Lung (tissue), 12 donors: ENCODE measurements around the gene CXCR2. TPM values are rescaled to one million over a fixed set of nuclear protein-coding genes. Genes with fewer than 3 reads are reported as not detected.

ENCODE experiments used
- ATAC-seq: fragments of 200-7000 bp; cut with Tn5 transposase; one replicate; pipeline ENCODE4 v1.9.1; 2020; ENCODE audit warnings: moderate number of reproducible peaks; ENCODE audit not compliant: insufficient read depth, low FRiP score
- DNase-seq, 3 donors: peaks; one replicate each; pipeline ENCODE4 v3.0.0-alpha.2; 2013 to 2017
- H3K27ac ChIP-seq, 2 donors: one replicate each; pipeline ENCODE4 v1.5.1; 2013; ENCODE audit warnings: mild to moderate bottlenecking in 2 of 2, moderate library complexity in 2 of 2, control low read depth in 1 of 2, inconsistent platforms in 1 of 2, low read depth in 1 of 2, low read length in 1 of 2
- H3K27me3 ChIP-seq, 3 donors: one replicate each; pipeline ENCODE4 v1.5.1; 2013; ENCODE audit warnings: low read length in 2 of 3; ENCODE audit not compliant: control insufficient read depth in 3 of 3, insufficient read depth in 3 of 3
- H3K36me3 ChIP-seq, 4 donors: one replicate each; pipeline ENCODE4 v1.5.1; 2013; ENCODE audit warnings: low read length in 4 of 4, mild to moderate bottlenecking in 1 of 4, moderate library complexity in 1 of 4; ENCODE audit not compliant: control insufficient read depth in 4 of 4, insufficient read depth in 4 of 4
- H3K4me1 ChIP-seq, 5 donors: one replicate each; pipeline ENCODE4 v1.5.1; 2013; ENCODE audit warnings: low read length in 5 of 5, mild to moderate bottlenecking in 2 of 5, moderate library complexity in 1 of 5; ENCODE audit not compliant: control insufficient read depth in 5 of 5, insufficient read depth in 5 of 5
- H3K4me3 ChIP-seq: one replicate; pipeline ENCODE4 v1.5.1; 2013; ENCODE audit warnings: mild to moderate bottlenecking, control low read depth, moderate library complexity
- H3K9ac ChIP-seq, 2 donors: one replicate each; pipeline ENCODE4 v1.5.1; 2013; ENCODE audit warnings: low read length in 2 of 2, control low read depth in 1 of 2; ENCODE audit not compliant: insufficient read depth in 1 of 2
- H3K9me3 ChIP-seq, 4 donors: one replicate each; pipeline ENCODE4 v1.5.1; 2013; ENCODE audit warnings: low read length in 3 of 4, mild to moderate bottlenecking in 1 of 4, moderate library complexity in 1 of 4; ENCODE audit not compliant: control insufficient read depth in 4 of 4, insufficient read depth in 3 of 4
- WGBS, 2 donors: extraction: QIAGEN DNeasy Blood & Tissue Kit; methylation state at CpG; one replicate each; pipeline ENCODE4 v1.1.7; 2013; 5-methylcytosine and 5-hydroxymethylcytosine counted together
- polyA plus RNA-seq, 2 donors: library from polyadenylated mRNA; stranded (reverse); fragments of 200-250 nt; gene quantifications; one replicate each; pipeline ENCODE4 v1.2.1, GENCODE V29; 2013
- total RNA-seq, 2 donors: library from RNA; depleted of rRNA in 1 of 2; stranded (reverse); fragments of >200 nt in 1 of 2; gene quantifications; one replicate each; pipeline ENCODE4 v1.2.1, GENCODE V29; 2014 to 2021
- TF ChIP-seq, protein P1 (sequence below): IDR thresholded peaks from 2 replicates; pipeline ENCODE4 v1.5.1; 2012; ENCODE audit warnings: mild to moderate bottlenecking; ENCODE audit errors: control extremely low read depth, extremely low read depth
- donor health status: control.
- donor health status: control.
- donor health status: Bipolar disorder and iron deficiency.
- donor health status: healthy.
- donor health status: DM: yes; HTN: yes; CAD: no.

Gene CXCR2
- total and polyA plus RNA-seq, 4 donors: 0.73 to 31.5 (median 4.5) TPM

DNA sequence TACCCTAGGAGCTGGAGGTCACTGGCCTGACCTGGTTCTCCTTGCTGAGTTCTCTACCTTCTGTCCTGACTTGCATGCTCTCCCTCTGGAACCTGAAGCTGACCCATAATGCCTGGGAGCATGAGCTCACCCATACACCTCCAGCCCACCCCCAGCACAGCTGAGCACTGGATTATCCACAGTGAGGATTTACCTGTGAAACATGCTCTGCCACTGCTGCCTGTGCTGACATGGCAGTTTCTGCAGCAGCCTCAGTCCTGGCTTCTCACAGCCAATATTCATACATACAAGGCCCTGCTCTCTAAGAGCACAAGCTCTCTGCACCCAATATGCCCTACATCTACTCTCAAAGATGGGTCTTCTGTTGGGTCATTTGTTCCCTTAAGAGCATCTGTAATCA is 5.0 kb downstream of the CXCR2 start:
- Histone ChIP-seq H3K27ac (no peak overlapping the region), H3K9me3 (peaks cover 0 to 3% (median 0%) of the 10 kb centered on the region in 4 donors), H3K27me3 (no peaks in the 10 kb centered on the region), H3K4me3 (no peak overlapping the region), H3K9ac (no peak overlapping the region), H3K4me1 (peaks cover 0 to 2% (median 0%) of the 10 kb centered on the region in 5 donors), H3K36me3 (no peaks in the 10 kb centered on the region)
- TF ChIP-seq, protein P1, sequence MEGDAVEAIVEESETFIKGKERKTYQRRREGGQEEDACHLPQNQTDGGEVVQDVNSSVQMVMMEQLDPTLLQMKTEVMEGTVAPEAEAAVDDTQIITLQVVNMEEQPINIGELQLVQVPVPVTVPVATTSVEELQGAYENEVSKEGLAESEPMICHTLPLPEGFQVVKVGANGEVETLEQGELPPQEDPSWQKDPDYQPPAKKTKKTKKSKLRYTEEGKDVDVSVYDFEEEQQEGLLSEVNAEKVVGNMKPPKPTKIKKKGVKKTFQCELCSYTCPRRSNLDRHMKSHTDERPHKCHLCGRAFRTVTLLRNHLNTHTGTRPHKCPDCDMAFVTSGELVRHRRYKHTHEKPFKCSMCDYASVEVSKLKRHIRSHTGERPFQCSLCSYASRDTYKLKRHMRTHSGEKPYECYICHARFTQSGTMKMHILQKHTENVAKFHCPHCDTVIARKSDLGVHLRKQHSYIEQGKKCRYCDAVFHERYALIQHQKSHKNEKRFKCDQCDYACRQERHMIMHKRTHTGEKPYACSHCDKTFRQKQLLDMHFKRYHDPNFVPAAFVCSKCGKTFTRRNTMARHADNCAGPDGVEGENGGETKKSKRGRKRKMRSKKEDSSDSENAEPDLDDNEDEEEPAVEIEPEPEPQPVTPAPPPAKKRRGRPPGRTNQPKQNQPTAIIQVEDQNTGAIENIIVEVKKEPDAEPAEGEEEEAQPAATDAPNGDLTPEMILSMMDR: no peak
- no peak for DNase-seq
- ATAC-seq: no peak

DNA sequence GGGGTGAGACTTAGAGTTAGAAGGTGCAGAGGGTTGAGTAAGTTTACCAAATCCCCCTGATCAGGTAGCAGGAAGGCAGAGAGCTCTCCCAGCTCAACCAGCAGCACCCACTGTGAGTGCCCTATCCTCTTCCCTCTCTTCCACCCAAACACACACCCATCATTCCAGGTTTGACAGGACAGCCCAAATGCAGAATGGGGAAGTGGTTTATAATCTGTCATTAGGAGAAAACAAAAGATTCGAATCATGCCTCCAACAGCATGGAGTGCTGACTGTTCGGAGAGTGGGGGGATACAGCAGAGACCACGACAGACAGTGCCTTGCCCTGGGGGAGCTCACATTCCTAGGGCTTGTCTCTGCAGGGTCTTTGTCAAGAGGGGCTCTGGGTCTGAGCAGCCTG is 11.7 kb downstream of the CXCR2 start:
- no peak overlapping the region for H3K9ac ChIP-seq
- no peaks in the 10 kb centered on the region for H3K4me1 ChIP-seq
- H3K4me3 ChIP-seq: no peak overlapping the region
- ATAC-seq (no peak), DNase-seq (no peak)
- peaks cover 0 to 3% (median 0%) of the 10 kb centered on the region in 4 donors for H3K9me3 ChIP-seq
- peaks cover 0 to 15% (median 0%) of the 10 kb centered on the region in 3 donors for H3K27me3 ChIP-seq
- WGBS, 2 donors: 23 to 41% methylated on average over 3 of the region's 3 CpGs
- TF ChIP-seq, protein P1: no peak
- H3K27ac ChIP-seq: no peak overlapping the region
- no peaks in the 10 kb centered on the region for H3K36me3 ChIP-seq

DNA sequence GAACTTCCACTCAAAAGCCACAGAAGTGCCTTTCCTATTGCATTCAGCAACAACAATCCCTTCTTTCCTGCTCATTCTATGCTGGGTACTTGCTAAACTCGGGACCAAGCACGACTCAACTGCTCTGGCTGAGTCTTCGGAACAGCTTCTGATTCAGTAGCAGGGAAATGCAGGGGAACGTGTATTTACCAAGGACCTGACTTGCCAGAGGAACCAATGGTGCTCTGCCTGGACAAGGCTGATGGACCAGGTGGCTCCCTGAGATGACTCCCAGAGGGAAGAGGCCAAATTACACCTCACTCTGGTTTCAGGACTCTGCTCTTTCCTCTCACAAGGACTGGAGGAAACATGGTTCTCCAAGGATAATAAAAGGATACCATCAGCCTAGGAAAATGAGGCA is 12.2 kb downstream of the CXCR2 start:
- TF ChIP-seq, protein P1: no peak
- WGBS, 2 donors: 64 to 76% methylated on average over 4 of the region's 4 CpGs
- ATAC-seq (no peak), DNase-seq (no peak)
- Histone ChIP-seq H3K9me3 (peaks cover 0 to 3% (median 0%) of the 10 kb centered on the region in 4 donors), H3K36me3 (no peaks in the 10 kb centered on the region), H3K4me3 (no peak overlapping the region), H3K27ac (no peak overlapping the region), H3K9ac (no peak overlapping the region), H3K27me3 (peaks cover 0 to 15% (median 0%) of the 10 kb centered on the region in 3 donors), H3K4me1 (no peaks in the 10 kb centered on the region)

DNA sequence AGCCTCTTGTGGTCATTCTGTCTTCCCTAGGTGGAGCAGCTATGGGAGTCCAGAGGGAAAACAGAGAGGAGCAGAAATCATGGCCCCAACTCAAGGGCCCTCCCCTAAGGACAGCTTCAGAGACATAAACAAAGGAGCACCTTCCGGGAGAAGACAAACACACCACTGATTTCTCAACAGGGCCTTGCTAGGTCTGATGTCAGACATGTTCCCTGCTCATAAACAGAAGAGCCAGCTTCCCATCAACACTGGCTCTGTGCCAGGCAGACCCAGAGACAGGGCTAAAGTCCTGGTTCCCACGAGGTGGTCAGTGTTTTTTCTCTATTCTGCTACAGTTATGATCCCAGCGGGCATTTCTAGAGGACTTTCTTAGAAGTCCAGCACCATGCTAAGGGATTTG is 19.3 kb downstream of the CXCR2 start:
- Histone ChIP-seq H3K27ac (no peak overlapping the region), H3K4me1 (no peaks in the 10 kb centered on the region), H3K9ac (no peak overlapping the region), H3K9me3 (no peaks in the 10 kb centered on the region), H3K36me3 (no peaks in the 10 kb centered on the region), H3K27me3 (no peaks in the 10 kb centered on the region), H3K4me3 (no peak overlapping the region)
- TF ChIP-seq, protein P1: no peak
- DNase-seq (no peak), ATAC-seq (no peak)
- WGBS, 2 donors: 36 to 55% methylated on average over 3 of the region's 3 CpGs
